Activated gamma-delta T cell (primary cell): ENCODE data around the gene MAL.
"Not testable (repeated sequence)": the region's sequence is repeated elsewhere in the genome, so short reads cannot be mapped to it uniquely, and the experiment has no call there.

Experiments used
- DNase-seq: peaks from one replicate; lab custom pipeline; 2025; lab: John Stamatoyannopoulos, UW

Gene MAL

DNA sequence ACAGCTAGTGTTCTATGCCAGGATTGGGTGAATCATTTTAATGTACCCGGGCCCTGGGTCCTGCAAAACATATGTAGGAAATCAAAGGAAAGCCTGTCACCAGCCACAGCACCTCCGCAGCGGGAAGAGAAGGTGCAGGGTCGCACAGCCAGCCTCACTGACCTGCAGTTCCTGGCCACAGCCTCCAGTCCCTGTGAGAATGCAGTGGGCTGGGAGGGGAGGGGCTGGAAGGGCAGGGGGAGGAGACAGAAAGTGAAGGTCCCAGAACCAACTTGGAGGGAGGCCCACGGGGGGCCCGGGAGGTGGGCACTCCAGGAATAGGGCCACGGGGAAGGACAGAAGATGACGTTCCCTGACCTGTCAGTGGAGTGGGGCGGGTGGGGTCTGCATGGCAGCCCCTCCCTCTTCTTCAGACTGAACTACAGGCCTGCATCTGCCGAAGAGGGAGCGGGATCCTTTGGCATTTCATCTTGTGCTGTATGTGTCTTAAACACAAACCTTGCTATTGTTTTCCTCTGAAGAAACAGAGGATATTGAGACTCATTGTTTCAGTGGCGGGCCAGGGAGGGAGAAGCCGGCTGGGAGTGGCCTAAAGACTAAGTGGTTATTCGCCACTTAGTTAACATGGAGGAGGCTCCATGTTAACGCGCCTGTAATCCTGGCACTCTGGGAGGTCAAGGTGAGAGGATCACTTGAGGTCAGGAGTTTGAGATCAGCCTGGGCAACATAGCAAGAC is 7.5 kb downstream of the MAL start:
- no peak for DNase-seq

- no peak for DNase-seq
Measured at GRCh38 chr2:95034221-95034620, 8.7 kb downstream of the MAL start.

- DNase-seq = no peak
Measured at GRCh38 chr2:95034818-95035217, 9.3 kb downstream of the MAL start.

DNA sequence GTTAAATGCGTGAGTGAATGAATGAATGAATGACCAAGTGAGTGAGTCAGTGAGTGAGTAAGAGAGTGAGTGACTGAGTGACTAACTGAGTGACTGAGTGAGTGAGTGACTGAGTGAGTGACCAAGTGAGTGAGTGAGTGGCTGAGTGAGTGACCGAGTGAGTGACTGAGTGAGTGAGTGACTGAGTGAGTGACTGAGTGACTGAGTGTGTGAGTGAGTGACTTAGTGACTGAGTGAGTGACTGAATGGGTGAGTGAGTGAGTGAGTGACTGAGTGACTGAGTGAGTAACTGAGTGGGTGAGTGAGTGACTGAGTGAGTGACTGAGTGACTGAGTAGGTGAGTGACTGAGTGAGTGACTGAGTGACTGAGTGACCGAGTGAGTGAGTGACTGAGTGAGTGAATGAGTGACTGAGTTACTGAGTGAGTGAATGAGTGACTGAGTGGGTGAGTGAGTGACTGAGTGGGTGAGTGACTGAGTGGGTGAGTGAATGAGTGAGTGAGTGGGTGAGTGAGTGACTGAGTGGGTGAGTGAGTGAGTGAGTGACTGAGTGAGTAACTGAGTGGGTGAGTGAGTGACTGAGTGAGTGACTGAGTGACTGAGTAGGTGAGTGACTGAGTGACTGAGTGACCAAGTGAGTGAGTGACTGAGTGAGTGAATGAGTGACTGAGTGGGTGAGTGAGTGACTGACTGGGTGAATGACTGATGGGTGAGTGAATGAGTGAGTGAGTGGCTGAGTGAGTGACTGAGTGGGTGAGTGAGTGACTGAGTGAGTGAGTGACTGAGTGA is 11.3 kb downstream of the MAL start:
- no peak for DNase-seq

DNA sequence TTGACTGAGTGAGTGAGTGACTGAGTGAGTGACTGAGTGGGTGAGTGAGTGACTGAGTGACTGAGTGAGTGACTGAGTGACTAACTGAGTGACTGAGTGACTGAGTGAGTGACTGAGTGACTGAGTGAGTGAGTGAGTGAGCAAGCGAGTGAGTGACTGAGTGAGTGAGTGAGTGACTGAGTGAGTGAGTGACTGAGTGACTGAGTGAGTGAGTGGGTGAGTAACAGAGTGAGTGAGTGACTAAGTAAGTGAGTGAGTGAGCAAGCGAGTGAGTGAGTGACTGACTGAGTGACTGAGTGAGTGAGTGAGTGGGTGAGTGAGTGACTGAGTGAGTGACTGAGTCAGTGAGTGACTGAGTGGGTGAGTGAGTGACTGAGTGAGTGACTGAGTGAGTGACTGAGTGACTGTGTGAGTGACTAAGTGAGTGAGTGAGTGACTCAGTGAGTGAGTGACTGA is 11.9 kb downstream of the MAL start:
- DNase-seq = no peak

DNA sequence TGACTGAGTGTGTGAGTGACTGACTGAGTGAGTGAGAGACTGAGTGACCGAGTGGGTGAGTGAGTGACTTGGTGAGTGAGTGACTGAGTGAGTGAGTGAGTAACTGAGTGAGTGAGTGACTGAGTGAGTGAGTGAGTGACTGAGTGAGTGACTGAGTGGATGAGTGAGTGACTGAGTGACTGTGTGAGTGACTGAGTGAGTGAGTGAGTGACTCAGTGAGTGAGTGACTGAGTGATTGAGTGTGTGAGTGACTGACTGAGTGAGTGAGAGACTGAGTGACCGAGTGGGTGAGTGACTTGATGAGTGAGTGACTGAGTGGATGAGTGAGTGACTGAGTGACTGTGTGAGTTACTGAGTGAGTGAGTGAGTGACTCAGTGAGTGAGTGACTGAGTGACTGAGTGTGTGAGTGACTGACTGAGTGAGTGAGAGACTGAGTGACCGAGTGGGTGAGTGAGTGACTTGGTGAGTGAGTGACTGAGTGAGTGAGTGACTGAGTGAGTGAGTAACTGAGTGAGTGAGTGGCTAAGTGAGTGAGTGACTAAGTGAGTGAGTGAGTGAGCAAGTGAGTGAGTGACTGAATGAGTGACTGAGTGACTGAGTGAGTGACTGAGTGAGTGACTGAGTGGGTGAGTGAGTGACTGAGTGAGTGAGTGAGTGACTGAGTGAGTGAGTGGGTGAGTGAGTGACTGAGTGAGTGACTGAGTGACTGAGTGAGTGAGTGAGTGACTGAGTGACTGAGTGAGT is 12.5 kb downstream of the MAL start:
- not testable (repeated sequence) for DNase-seq

DNA sequence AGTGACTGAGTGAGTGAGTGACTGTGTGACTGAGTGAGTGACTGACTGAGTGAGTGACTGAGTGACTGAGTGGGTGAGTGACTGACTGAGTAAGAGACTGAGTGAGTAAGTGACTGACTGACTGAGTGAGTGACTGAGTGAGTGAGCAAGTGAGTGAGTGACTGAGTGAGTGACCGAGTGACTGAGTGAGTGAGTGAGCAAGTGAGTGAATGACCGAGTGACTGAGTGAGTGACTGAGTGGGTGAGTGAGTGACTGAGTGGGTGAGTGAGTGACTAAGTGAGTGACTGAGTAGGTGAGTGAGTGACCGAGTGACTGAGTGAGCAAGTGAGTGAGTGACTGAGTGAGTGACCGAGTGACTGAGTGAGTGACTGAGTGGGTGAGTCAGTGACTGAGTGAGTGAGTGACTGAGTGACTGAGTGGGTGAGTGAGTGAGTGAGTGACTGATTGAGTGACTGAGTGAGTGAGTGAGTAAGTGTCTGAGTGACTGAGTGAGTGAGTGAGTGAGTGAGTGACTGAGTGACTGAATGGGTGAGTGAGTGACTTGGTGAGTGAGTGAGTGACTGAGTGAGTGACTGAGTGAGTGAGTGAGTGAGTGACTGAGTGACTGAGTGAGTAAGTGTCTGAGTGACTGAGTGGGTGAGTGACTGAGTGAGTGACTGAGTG is 13.3 kb downstream of the MAL start:
- no peak for DNase-seq

- no peak for DNase-seq
Measured at GRCh38 chr2:95039363-95039762, 13.9 kb downstream of the MAL start.

DNA sequence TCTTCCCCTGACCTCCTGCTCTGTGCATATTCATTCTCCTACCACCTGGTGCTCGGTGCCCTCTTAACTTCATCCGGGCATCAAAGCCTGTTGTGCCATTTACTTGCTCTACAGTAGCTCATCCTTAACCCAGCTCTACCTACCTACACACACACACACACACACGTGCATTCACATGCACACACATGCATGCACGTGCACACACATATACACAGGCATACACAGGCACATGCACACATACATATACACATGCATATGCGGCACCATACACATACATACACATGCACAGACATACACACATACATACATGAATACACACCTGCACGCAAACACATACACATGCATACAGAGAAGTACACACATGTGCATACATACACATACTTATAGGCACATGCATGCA is 14.5 kb downstream of the MAL start:
- DNase-seq = no peak

DNA sequence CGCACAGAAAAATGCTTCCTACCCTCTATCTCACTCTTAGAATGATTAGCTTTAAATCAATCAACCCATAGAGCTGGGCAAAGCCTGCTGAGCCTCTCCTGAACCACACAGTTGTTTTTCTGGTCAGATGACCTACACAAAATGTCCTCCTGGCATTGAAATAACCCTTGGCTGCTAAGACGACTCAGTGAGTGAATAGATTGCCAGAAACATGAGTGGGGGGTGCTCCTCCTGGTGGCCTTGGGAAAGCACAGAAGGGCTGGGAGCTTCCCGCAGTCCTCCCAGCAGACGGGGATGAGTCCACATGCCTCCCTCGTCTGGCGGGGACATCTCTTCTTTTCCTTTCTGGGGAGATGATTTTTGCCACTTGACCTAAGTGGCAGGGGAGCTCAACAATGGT is 14.9 kb downstream of the MAL start:
- DNase-seq = no peak

- DNase-seq = no peak
Measured at GRCh38 chr2:95041060-95041823, 15.7 kb downstream of the MAL start.

GRCh38 chr2:95041824-95042442 is 16.4 kb downstream of the MAL start:
- DNase-seq = no peak

DNA sequence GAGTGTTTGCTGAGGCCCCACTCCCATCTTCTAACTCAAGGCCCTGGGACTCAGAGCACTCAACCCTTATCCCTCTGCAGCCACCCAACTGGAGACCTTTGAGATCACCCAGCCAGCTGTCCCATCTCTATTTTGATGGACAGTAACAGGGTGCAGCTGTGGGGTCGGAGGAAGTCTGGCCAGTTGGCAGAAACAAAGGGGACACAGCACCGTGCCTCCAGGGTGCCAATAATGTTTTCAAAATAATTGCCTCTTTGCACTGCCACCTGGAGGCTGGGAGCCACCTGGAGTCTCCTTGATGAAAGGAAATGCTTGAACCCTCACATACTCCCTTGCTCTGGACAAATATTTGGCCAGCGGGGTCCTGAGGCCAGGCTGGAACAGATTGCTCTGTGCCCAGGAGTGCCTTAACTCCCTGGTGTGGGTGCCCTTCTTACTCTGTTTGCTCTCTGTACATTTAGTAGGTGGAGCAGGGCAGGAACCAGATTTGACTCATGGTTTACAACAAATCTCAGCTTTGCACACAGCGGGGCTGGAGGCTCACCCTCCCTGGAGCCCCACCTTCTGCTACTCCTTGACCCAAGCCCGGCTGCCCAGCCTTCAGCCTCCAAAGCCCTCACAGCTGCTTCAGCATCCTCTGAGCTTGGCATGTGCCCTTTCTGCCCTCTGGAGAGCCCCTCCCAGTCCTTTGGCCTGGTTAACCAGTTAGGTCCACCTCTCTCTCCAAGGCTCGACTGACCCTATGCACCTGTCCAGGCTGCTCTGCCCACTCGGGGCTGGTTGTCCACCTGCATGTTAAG is 17.2 kb downstream of the MAL start:
- DNase-seq = no peak

DNA sequence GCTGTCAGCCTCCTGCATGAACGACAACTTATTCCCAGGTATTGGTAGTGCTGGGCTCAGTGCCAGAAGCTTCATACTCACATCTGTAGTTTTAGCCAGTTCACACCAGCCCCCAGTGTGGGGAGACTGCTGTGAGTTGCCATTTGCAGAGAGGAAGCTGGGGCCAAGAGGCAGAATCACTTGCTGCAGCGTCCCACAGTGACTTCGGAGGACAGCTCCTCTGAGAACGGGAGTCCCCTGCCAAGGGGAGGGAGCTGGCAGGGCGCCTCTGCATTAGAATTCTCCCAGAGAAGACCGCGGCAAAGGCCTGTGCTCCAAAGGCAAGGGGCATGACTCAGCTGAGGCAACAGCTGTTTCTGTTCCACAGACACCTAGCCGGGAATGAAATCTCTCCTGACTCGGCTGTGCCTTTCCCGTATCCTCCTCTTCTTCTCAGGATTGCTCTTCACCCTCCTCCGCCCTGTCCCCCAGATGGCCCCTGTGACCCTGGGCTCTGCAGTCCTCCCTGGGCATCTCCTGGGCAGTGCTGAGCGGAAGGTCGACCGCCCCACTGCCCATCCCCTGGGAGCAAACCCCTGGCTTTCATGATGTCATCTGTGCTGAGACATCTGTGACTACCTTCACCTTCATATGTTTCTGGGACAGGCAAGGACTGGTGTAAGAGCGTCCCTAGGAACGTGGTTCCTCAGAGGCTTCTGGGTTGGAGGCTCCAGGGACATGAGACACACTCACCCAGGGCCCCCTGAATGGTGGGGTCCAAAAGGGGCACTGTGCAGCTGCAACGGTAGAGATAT is 18.0 kb downstream of the MAL start:
- no peak for DNase-seq

DNA sequence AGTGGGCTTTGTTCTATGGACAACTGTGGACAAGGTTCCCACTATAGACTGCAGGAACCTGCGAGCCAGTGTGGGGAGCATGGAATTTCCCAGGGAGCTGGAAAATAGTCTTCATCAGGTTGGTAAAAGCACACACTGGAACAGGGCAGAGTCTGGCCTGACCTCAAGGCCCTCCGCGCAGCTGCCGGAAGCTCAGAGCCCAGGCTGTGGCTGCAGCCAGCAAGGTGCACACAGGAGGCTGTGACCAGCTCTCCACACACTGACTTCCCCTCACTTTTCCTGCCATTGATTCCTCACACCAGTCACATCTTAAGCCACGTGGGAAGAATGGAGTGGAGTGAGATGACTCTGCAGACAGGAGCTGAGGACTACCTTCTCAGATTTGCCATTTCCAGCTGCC is 19.1 kb downstream of the MAL start:
- no peak for DNase-seq

GRCh38 chr2:95046371-95047112 is 21.0 kb downstream of the MAL start:
- DNase-seq = no peak

DNA sequence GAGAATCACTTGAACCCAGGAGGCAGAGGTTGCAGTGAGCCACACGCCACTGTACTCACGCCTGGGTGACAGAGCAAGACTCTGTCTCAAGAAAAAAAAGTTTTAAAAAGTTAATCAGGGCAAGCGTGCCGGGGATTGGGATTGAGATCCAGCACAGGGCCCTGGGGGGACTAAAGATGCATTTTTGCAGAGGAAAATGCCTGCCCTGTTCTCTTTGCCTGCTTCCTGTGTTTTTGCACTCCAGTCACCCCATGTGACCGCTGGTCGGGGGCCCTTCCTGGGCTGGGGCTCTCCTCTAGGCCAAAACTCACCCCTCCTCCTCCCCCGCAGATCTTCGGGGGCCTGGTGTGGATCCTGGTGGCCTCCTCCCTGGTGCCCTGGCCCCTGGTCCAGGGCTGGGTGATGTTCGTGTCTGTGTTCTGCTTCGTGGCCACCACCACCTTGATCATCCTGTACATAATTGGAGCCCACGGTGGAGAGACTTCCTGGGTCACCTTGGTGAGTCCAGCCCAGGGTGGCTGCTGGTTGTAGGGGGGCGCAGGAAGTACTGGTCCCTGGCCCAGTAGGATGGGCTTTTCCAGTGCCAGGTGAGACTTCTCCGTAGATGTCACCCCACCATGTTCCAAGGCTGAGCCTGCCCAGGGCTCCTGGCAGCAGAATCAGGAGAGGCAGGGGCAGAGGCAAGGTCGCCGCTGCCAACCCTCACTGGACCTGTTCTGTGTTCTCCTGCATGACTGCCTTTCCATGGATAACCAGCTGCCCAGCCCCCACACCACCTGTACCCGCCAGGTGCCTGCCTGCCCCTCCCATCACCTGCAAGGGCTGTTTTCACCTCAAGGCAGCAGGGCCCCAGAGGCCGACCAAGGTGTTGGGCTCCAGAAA is 22.4 kb downstream of the MAL start:
- DNase-seq = no peak
